ENCODE results near the gene MACROH2A1. TPM values are rescaled to one million over a fixed set of nuclear protein-coding genes. Genes with fewer than 3 reads are reported as not detected.

The MACROH2A1 gene
- total RNA-seq, 4 donors from 2014 or later: 278 to 355 (median 319) TPM

DNA sequence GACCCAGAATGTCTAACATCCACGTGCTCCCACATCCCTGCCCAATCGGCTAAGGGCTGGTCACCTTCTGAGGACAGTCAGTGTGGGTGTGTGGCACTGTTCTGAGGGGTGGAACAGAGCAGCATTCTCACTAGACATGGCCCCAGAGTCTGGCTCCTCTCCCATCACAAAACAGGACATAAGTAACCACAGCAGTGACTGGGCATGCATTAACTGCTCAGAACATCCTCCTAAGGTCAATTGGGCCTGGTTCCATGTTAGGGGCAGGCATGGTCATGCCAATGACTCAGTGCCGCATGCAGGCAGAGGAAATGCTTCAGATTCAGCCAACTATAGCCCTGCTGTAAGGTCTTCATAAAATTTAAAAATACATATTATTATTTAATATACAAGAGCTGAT, 12.9 kb downstream of the MACROH2A1 start:
- intact Hi-C loops (cut with DNase I): no loop called here
- Histone ChIP-seq H3K4me3 (no peak overlapping the region), H3K9me3 (no peaks in the 10 kb centered on the region), H3K4me1 (peaks cover 23 to 71% (median 41%) of the 10 kb centered on the region in 3 donors), H3K27me3 (no peaks in the 10 kb centered on the region), H3K27ac (peak overlapping the region; percentile 83 to 88 (median 86)), H3K36me3 (peaks cover 7 to 97% (median 21%) of the 10 kb centered on the region in 3 donors)
- WGBS, 2 donors: 47 to 59% methylated on average over 2 to 3 of the region's 3 CpGs
- no peak for DNase-seq
- TF ChIP-seq POLR2A (IDR thresholded peaks at IDR 0.05): no peak
- TF ChIP-seq CTCF (IDR thresholded peaks at IDR 0.05): no peak

DNA sequence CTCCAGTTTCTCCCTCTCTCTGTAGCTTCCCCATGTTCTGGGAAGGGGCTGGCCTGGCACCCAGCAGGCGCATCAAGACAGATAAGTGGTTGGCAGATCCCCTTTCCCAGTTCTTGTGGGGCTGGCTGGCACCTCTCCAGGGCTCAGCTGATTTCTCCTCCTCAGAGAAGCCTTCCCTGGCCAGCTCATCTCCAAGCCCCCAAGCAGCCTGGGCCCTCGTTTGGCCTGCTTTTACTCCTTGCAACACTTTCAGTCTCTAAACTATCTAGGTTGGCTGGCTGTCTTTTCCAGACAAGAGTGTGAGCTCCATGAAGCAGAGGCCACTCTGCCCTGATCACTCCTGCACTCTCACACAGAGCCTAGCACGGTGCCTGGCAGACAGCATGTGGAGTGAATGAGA, 13.5 kb downstream of the MACROH2A1 start:
- peak overlapping the region; percentile 83 to 88 (median 86) for H3K27ac ChIP-seq
- TF ChIP-seq CTCF (IDR thresholded peaks at IDR 0.05): no peak
- no peak for TF ChIP-seq POLR2A (IDR thresholded peaks at IDR 0.05)
- peaks cover 9 to 97% (median 21%) of the 10 kb centered on the region in 3 donors for H3K36me3 ChIP-seq
- intact Hi-C loops (cut with DNase I): no loop called here
- 67 to 100% methylated on average over 1 to 3 of the region's 3 CpGs for WGBS, 2 donors
- no peak for DNase-seq
- H3K4me1 ChIP-seq: peaks cover 23 to 68% (median 36%) of the 10 kb centered on the region in 3 donors
- no peak overlapping the region for H3K4me3 ChIP-seq
- no peaks in the 10 kb centered on the region for H3K9me3 ChIP-seq
- no peaks in the 10 kb centered on the region for H3K27me3 ChIP-seq

GRCh38 chr5:135384898-135385297, 14.1 kb downstream of the MACROH2A1 start:
- peaks cover 15 to 97% (median 24%) of the 10 kb centered on the region in 3 donors for H3K36me3 ChIP-seq
- H3K27me3 ChIP-seq: no peaks in the 10 kb centered on the region
- peak overlapping the region; percentile 83 to 88 (median 86) for H3K27ac ChIP-seq
- no peak for TF ChIP-seq CTCF (IDR thresholded peaks at IDR 0.05)
- TF ChIP-seq POLR2A (IDR thresholded peaks at IDR 0.05): no peak
- H3K4me1 ChIP-seq: peaks cover 30 to 68% (median 38%) of the 10 kb centered on the region in 3 donors
- no peak for DNase-seq
- no peak overlapping the region for H3K4me3 ChIP-seq
- intact Hi-C loops (cut with DNase I): no loop called here
- H3K9me3 ChIP-seq: no peaks in the 10 kb centered on the region

- H3K4me1 ChIP-seq: peaks cover 34 to 68% (median 46%) of the 10 kb centered on the region in 3 donors
- no peak overlapping the region for H3K4me3 ChIP-seq
- no peaks in the 10 kb centered on the region for H3K9me3 ChIP-seq
- no peak for DNase-seq
- no peak for TF ChIP-seq POLR2A (IDR thresholded peaks at IDR 0.05)
- TF ChIP-seq CTCF (IDR thresholded peaks at IDR 0.05): no peak
- 74 to 80% methylated on average over 3 of the region's 3 CpGs for WGBS, 2 donors
- peaks cover 17 to 97% (median 27%) of the 10 kb centered on the region in 3 donors for H3K36me3 ChIP-seq
- no peak overlapping the region for H3K27ac ChIP-seq
- intact Hi-C loops (cut with DNase I): no loop called here
- H3K27me3 ChIP-seq: no peaks in the 10 kb centered on the region
These were observed 15.1 kb downstream of the MACROH2A1 start for GRCh38 chr5:135383803-135384495.

DNA sequence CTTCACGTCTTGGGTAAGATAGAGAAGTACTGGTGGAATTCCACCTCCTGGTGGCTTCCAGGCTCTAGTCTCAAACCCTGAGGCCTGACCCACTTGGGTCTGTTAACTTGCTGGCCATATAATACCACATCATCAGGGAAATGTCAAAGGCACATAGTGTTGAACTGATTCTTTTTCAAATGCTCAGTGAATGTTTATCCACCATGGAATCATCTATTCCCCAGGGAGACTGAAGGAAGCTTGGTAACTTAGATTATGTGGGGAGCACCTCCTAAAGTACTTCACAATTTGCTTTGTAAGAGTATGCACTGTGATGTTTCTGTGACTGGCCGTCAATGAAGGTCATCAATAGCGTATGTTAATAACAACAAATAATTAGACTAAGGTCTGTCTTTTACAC, 16.1 kb downstream of the MACROH2A1 start:
- Histone ChIP-seq H3K4me1 (peaks cover 34 to 68% (median 51%) of the 10 kb centered on the region in 3 donors), H3K27ac (no peak overlapping the region), H3K36me3 (peaks cover 20 to 97% (median 23%) of the 10 kb centered on the region in 3 donors), H3K27me3 (no peaks in the 10 kb centered on the region), H3K4me3 (no peak overlapping the region), H3K9me3 (no peaks in the 10 kb centered on the region)
- no peak for DNase-seq
- intact Hi-C loops (cut with DNase I): no loop called here
- 81 to 94% methylated on average over 3 of the region's 3 CpGs for WGBS, 2 donors
- TF ChIP-seq POLR2A (IDR thresholded peaks at IDR 0.05) (no peak), CTCF (IDR thresholded peaks at IDR 0.05) (no peak)
